Keratinocyte (primary cell): Measurements from ENCODE around the gene LCK. TPM values are rescaled to one million over a fixed set of nuclear protein-coding genes. Genes with fewer than 3 reads are reported as not detected.

ENCODE experiments used
- DNase-seq: peaks from one replicate; pipeline ENCODE4 v3.0.0-alpha.2; 2011; ENCODE audit warnings: low read depth, missing footprints, low spot score
- FAIRE-seq: peaks from 2 replicates; lab custom pipeline; 2011; peaks lifted over from hg19 to GRCh38; lab: Jason Lieb, UNC
- H2AFZ ChIP-seq: 2 replicates; pipeline ENCODE4 v1.6.0; 2012; ENCODE audit warnings: low read length, control low read depth, inconsistent platforms; ENCODE audit not compliant: control insufficient read depth
- H3K27ac ChIP-seq: 2 replicates; pipeline ENCODE4 v1.5.1; 2011; ENCODE audit warnings: low read length; ENCODE audit not compliant: control insufficient read depth, insufficient read depth
- H3K27me3 ChIP-seq: 3 replicates; pipeline ENCODE4 v1.6.0; 2011; ENCODE audit warnings: low read length; ENCODE audit not compliant: control insufficient read depth, insufficient read depth; ENCODE audit errors: extremely low read depth
- H3K36me3 ChIP-seq, 2 experiments: 2 replicates in 1 of 2; 3 replicates in 1 of 2; pipeline ENCODE4 v1.5.1; 2011; ENCODE audit warnings: low read length in 2 of 2, mild to moderate bottlenecking in 1 of 2; ENCODE audit not compliant: control insufficient read depth in 2 of 2, insufficient read depth in 2 of 2; ENCODE audit errors: extremely low read depth in 1 of 2
- H3K4me1 ChIP-seq: 3 replicates; pipeline ENCODE4 v1.5.1; 2011; ENCODE audit warnings: low read length; ENCODE audit not compliant: control insufficient read depth, insufficient read depth; ENCODE audit errors: extremely low read depth
- H3K4me2 ChIP-seq: 3 replicates; pipeline ENCODE4 v1.6.0; 2011; ENCODE audit warnings: low read depth, low read length; ENCODE audit not compliant: control insufficient read depth, insufficient read depth; ENCODE audit errors: extremely low read depth
- H3K4me3 ChIP-seq, 3 experiments: fragments of 200-600 bp in 1 of 3; sonication (generic) in 1 of 3; 2 replicates in 2 of 3; 3 replicates in 1 of 3; pipeline ENCODE4 v1.5.1; 2011 to 2016; ENCODE audit warnings: low read length in 3 of 3, mild to moderate bottlenecking in 3 of 3, control low read depth in 2 of 3, inconsistent platforms in 1 of 3, low read depth in 1 of 3, mixed read lengths in 1 of 3, mixed run types in 1 of 3, moderate library complexity in 1 of 3; ENCODE audit not compliant: control insufficient read depth in 2 of 3, insufficient read depth in 2 of 3; ENCODE audit errors: extremely low read depth in 1 of 3
- H3K79me2 ChIP-seq: 2 replicates; pipeline ENCODE4 v1.6.0; 2012; ENCODE audit warnings: low read length; ENCODE audit not compliant: control insufficient read depth, insufficient read depth
- H3K9ac ChIP-seq: 3 replicates; pipeline ENCODE4 v1.6.0; 2011; ENCODE audit warnings: low read length; ENCODE audit not compliant: control insufficient read depth, insufficient read depth; ENCODE audit errors: extremely low read depth
- H3K9me1 ChIP-seq: 3 replicates; pipeline ENCODE4 v1.6.0; 2011; ENCODE audit warnings: low read length; ENCODE audit not compliant: control insufficient read depth, insufficient read depth; ENCODE audit errors: extremely low read depth
- H3K9me3 ChIP-seq: 2 replicates; pipeline ENCODE4 v1.5.1; 2012; ENCODE audit warnings: low read depth, low read length; ENCODE audit not compliant: control insufficient read depth
- H4K20me1 ChIP-seq: 3 replicates; pipeline ENCODE4 v1.6.0; 2011; ENCODE audit warnings: low read length; ENCODE audit not compliant: control insufficient read depth, insufficient read depth; ENCODE audit errors: extremely low read depth
- EZH2 ChIP-seq: IDR thresholded peaks from one replicate; pipeline ENCODE4 v1.6.1; 2012; ENCODE audit warnings: inconsistent platforms, mild to moderate bottlenecking, low read length, moderate library complexity
- dilution Hi-C: fragments of 300-500 bp; cut with MboI; formaldehyde crosslinking; loops from one replicate; pipeline ENCODE4 v1.7.0; 2020; ENCODE audit warnings: low sequenced_read_pairs; ENCODE audit not compliant: extremely low pct_ligation_motif_present
- polyA plus RNA-seq, 5 experiments: library from polyadenylated mRNA; depleted of rRNA in 3 of 5; stranded (reverse) in 3 of 5; stranded (forward) in 1 of 5; unstranded in 1 of 5; fragments of >200 nt; gene quantifications; 1 replicate in 1 of 5; 2 replicates in 3 of 5; 3 replicates in 1 of 5; pipeline versions ENCODE4 v1.2.1 to v1.2.3, GENCODE V29; 2011 to 2012; ENCODE audit warnings: missing spikeins in 2 of 5, low read depth in 1 of 5, low replicate concordance in 1 of 5
- TF ChIP-seq, protein P1 (sequence below), 3 experiments: IDR thresholded peaks in 1 of 3; conservative IDR thresholded peaks in 1 of 3; optimal IDR thresholded peaks in 1 of 3; 2 replicates in 2 of 3; 3 replicates in 1 of 3; pipeline versions ENCODE3 to v1.5.1; 2011; ENCODE audit warnings: low read length in 3 of 3, mild to moderate bottlenecking in 3 of 3, moderate library complexity in 2 of 3, control low read depth in 1 of 3, inconsistent platforms in 1 of 3; ENCODE audit not compliant: insufficient read depth in 2 of 3; ENCODE audit errors: extremely low read depth in 1 of 3

The LCK gene
- polyA plus RNA-seq, 1 donor (not counting 4 experiments of a cell fraction or from before 2014, with no cell fraction given): 0.16 TPM

DNA sequence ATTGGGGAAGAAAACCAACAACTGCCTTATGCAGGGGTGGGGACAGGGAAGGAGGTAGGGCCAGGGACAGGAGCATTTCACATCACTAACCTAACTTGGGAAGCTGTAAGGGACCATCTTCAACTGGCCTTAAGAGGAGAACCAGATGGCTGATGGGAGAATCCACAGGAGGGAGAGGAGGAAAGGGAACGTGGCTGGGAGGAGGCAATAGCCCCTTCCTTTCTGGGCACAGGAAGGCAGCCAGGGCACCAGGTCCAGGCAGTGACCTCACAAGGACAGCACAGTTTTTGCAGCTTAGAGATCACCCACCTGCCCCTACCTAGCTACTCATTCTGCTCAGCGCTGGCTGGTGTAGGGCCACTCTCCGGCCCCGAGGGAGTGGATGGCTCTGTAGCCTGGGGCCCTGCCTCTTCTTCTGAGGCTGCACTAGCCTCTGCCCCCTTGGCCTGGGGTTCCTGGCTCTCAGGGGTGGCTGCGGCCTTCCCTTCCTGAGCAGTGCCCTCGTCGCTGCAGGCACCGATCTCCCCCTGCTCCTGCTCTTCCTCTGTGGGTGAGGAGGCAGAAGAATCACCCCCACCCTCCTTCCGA, 83.3 kb downstream of the LCK start:
- no peak overlapping the region for H2AFZ ChIP-seq
- no peaks in the 10 kb centered on the region for H3K9me3 ChIP-seq
- dilution Hi-C loops: no loop called here
- no peaks in the 10 kb centered on the region for H3K9me1 ChIP-seq
- H3K79me2 ChIP-seq: no peaks in the 10 kb centered on the region
- H3K27me3 ChIP-seq: peaks cover 14% of the 10 kb centered on the region
- FAIRE-seq (no peak), DNase-seq (no peak)
- no peak overlapping the region for H3K9ac ChIP-seq
- peaks cover 28% of the 10 kb centered on the region for H3K4me1 ChIP-seq
- peaks cover 17 to 20% of the 10 kb centered on the region in 2 experiments for H3K36me3 ChIP-seq
- no peak overlapping the region for H3K4me3 ChIP-seq
- H4K20me1 ChIP-seq: peaks cover 2% of the 10 kb centered on the region
- H3K4me2 ChIP-seq: no peak overlapping the region
- H3K27ac ChIP-seq: no peak overlapping the region
- TF ChIP-seq EZH2: no peak
- TF ChIP-seq, protein P1, sequence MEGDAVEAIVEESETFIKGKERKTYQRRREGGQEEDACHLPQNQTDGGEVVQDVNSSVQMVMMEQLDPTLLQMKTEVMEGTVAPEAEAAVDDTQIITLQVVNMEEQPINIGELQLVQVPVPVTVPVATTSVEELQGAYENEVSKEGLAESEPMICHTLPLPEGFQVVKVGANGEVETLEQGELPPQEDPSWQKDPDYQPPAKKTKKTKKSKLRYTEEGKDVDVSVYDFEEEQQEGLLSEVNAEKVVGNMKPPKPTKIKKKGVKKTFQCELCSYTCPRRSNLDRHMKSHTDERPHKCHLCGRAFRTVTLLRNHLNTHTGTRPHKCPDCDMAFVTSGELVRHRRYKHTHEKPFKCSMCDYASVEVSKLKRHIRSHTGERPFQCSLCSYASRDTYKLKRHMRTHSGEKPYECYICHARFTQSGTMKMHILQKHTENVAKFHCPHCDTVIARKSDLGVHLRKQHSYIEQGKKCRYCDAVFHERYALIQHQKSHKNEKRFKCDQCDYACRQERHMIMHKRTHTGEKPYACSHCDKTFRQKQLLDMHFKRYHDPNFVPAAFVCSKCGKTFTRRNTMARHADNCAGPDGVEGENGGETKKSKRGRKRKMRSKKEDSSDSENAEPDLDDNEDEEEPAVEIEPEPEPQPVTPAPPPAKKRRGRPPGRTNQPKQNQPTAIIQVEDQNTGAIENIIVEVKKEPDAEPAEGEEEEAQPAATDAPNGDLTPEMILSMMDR (optimal IDR thresholded peaks at IDR 0.05 in 1 of 3, IDR thresholded peaks at IDR 0.05 in 1 of 3, conservative IDR thresholded peaks at IDR 0.05 in 1 of 3; ENCODE audit: extremely low read depth in 1 of 3, insufficient read depth in 2 of 3, low read length in 3 of 3): no peak

DNA sequence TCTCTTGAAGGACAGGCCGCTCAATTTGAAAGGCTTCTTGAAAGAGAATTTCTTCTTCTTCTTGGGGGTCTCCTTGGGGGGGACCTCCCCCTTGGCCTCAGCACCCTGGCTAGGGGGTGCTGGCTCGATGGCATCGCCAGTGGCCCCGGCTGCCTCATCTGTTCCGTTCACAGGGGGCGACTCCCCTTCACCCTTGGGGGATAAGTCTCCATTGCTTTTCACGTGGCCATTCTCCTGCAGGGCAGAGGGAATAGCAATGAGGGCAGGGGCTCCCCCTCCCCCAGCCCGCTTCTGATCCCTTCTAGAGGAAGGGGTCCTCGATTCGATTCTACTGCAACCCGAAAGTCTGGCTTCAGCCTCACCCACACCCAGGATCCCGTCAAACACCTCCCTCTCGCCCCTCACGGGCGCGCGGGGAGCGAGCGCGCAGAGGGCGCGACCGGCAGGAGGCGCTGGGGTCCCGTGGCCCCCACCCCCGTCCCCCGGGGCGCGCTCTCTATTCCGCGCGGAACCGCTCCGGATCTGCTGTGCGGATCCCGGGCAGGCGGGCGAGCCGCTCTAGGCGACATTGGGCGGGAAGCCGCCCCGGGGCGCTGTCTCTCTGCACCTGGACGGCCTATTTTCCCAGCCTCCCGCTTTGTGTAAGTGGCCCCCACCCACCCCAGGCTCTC, 83.9 kb downstream of the LCK start:
- Histone ChIP-seq H3K27me3 (peaks cover 14% of the 10 kb centered on the region), H3K79me2 (no peaks in the 10 kb centered on the region), H3K9me1 (no peaks in the 10 kb centered on the region), H4K20me1 (peaks cover 2% of the 10 kb centered on the region), H2AFZ (no peak overlapping the region), H3K9me3 (no peaks in the 10 kb centered on the region), H3K4me2 (peak overlapping the region; percentile 69), H3K36me3 (peaks cover 14 to 19% of the 10 kb centered on the region in 2 experiments), H3K9ac (peak overlapping the region; percentile 15), H3K27ac (no peak overlapping the region), H3K4me1 (peaks cover 33% of the 10 kb centered on the region), H3K4me3 (peak overlapping the region; percentile 42 to 62 (median 42))
- DNase-seq: no peak
- TF ChIP-seq EZH2: no peak
- TF ChIP-seq, protein P1 (optimal IDR thresholded peaks at IDR 0.05 in 1 of 3, IDR thresholded peaks at IDR 0.05 in 1 of 3, conservative IDR thresholded peaks at IDR 0.05 in 1 of 3; ENCODE audit: extremely low read depth in 1 of 3, insufficient read depth in 2 of 3, low read length in 3 of 3): peak; percentile 31 to 55 (median 46)
- dilution Hi-C loops: no loop called here
- FAIRE-seq: no peak
